ENCODE data around the gene SPACDR.

SPACDR gene

GRCh38 chr7:100484673-100485045, 20.6 kb upstream of the SPACDR start:
- no peak for DNase-seq

- peak in 11 of 14 donors; percentile 34 to 78 (median 53) for DNase-seq
These were observed 19.9 kb upstream of the SPACDR start, which contains the start of gene NYAP1 for GRCh38 chr7:100483722-100484672. Gene NYAP1 (plus strand): TSS chr7:100483927. CDS start chr7:100485312, 1,385 bp downstream.

GRCh38 chr7:100483090-100483721, 19.1 kb upstream of the SPACDR start:
- peak in 9 of 14 donors; percentile 33 to 79 (median 53) for DNase-seq

- DNase-seq, result no peak
These were observed 18.6 kb upstream of the SPACDR start for GRCh38 chr7:100482728-100483089.

- no peak for DNase-seq
These were observed 17.4 kb upstream of the SPACDR start for GRCh38 chr7:100481466-100481865.

- peak; percentile 51 to 98 (median 94) for DNase-seq
These were observed 15.0 kb upstream of the SPACDR start, which contains the start of gene TSC22D4 for GRCh38 chr7:100478958-100479660. Gene TSC22D4 (minus strand): TSS chr7:100479214. CDS start chr7:100478038, 1,176 bp downstream.

GRCh38 chr7:100477871-100478267, 13.8 kb upstream of the SPACDR start:
- no peak for DNase-seq

GRCh38 chr7:100476903-100477870, 13.1 kb upstream of the SPACDR start:
- peak in 1 of 14 donors; percentile 15 for DNase-seq

GRCh38 chr7:100476101-100476780, 12.2 kb upstream of the SPACDR start:
- DNase-seq, result peak in 1 of 14 donors; percentile 10

GRCh38 chr7:100475549-100475948, 11.5 kb upstream of the SPACDR start:
- DNase-seq, result peak in 1 of 14 donors; percentile 21

GRCh38 chr7:100472854-100473499, 8.9 kb upstream of the SPACDR start:
- no peak for DNase-seq

- no peak for DNase-seq
These were observed 8.2 kb upstream of the SPACDR start for GRCh38 chr7:100472121-100472851.

GRCh38 chr7:100471021-100471420, 7.0 kb upstream of the SPACDR start:
- no peak for DNase-seq

GRCh38 chr7:100469227-100470044, 5.4 kb upstream of the SPACDR start:
- peak in 13 of 14 donors; percentile 37 to 89 (median 77) for DNase-seq

GRCh38 chr7:100467638-100468373, 3.7 kb upstream of the SPACDR start:
- peak in 13 of 14 donors; percentile 53 to 98 (median 93) for DNase-seq

GRCh38 chr7:100466653-100467605, 2.9 kb upstream of the SPACDR start:
- peak in 5 of 14 donors; percentile 19 to 69 (median 60) for DNase-seq
